ENCODE results near the gene PLCB4.

PLCB4 gene

GRCh38 chr20:9230406-9230805, 161.5 kb downstream of the PLCB4 start:
- no peak for DNase-seq

GRCh38 chr20:9233804-9234203, 164.9 kb downstream of the PLCB4 start:
- DNase-seq: no peak

- DNase-seq: no peak
Observed at GRCh38 chr20:9235518-9235917, 166.6 kb downstream of the PLCB4 start.

GRCh38 chr20:9236458-9236857, 167.6 kb downstream of the PLCB4 start:
- no peak for DNase-seq

- no peak for DNase-seq
Observed at GRCh38 chr20:9241232-9241692, 172.4 kb downstream of the PLCB4 start.

GRCh38 chr20:9241721-9242427, 173.0 kb downstream of the PLCB4 start:
- no peak for DNase-seq

- DNase-seq: no peak
Observed at GRCh38 chr20:9243986-9244385, 175.1 kb downstream of the PLCB4 start.

- no peak for DNase-seq
Observed at GRCh38 chr20:9244811-9245210, 175.9 kb downstream of the PLCB4 start.

- DNase-seq: no peak
Observed at GRCh38 chr20:9246731-9247130, 177.8 kb downstream of the PLCB4 start.

- no peak for DNase-seq
Observed at GRCh38 chr20:9250511-9250910, 181.6 kb downstream of the PLCB4 start.

GRCh38 chr20:9253006-9253539, 184.2 kb downstream of the PLCB4 start:
- no peak for DNase-seq

GRCh38 chr20:9255171-9255570, 186.3 kb downstream of the PLCB4 start:
- DNase-seq: no peak

- no peak for DNase-seq
Observed at GRCh38 chr20:9256393-9256792, 187.5 kb downstream of the PLCB4 start.

- no peak for DNase-seq
Observed at GRCh38 chr20:9258901-9259300, 190.0 kb downstream of the PLCB4 start.

- no peak for DNase-seq
Observed at GRCh38 chr20:9260027-9260426, 191.1 kb downstream of the PLCB4 start.

GRCh38 chr20:9261781-9262180, 192.9 kb downstream of the PLCB4 start:
- no peak for DNase-seq

GRCh38 chr20:9262653-9263194, 193.8 kb downstream of the PLCB4 start:
- no peak for DNase-seq

GRCh38 chr20:9269280-9269971, 200.5 kb downstream of the PLCB4 start:
- DNase-seq: no peak

GRCh38 chr20:9270831-9271230, 201.9 kb downstream of the PLCB4 start:
- DNase-seq: no peak

GRCh38 chr20:9276966-9277468, 208.1 kb downstream of the PLCB4 start:
- DNase-seq: no peak

- DNase-seq: no peak
Observed at GRCh38 chr20:9279918-9280401, 211.1 kb downstream of the PLCB4 start.

- DNase-seq: no peak
Observed at GRCh38 chr20:9280666-9281065, 211.8 kb downstream of the PLCB4 start.

GRCh38 chr20:9281803-9282202, 212.9 kb downstream of the PLCB4 start:
- DNase-seq: no peak

GRCh38 chr20:9285617-9286016, 216.7 kb downstream of the PLCB4 start:
- DNase-seq: no peak
